IMR-90 (cell line): ENCODE measurements around the gene FARS2. TPM values are rescaled to one million over a fixed set of nuclear protein-coding genes. Genes with fewer than 3 reads are reported as not detected.

ENCODE experiments used
- ATAC-seq: fragments of 200-7000 bp; cut with Tn5 transposase; 2 replicates; pipeline ENCODE4 v1.9.1; 2020; ENCODE audit warnings: low read depth, mild to moderate bottlenecking, moderate library complexity
- BruUV-seq: library from RNA; stranded (reverse); fragments of 400-500 nt; replicated peaks from 2 replicates; lab custom pipeline; 2021; lab: Mats Ljungman, UMichigan
- CTCF ChIA-PET: fragments of 300-600 bp; formaldehyde crosslinking; extraction: SDS; loops from one replicate; lab custom pipeline; 2021; ENCODE audit warnings: antibody characterized with exemption; lab: Yijun Ruan, JAX
- POLR2A ChIA-PET: fragments of 300-600 bp; sonication (Branson Sonifier 250); formaldehyde crosslinking; loops from one replicate; lab custom pipeline; 2022; ENCODE audit warnings: antibody characterized with exemption; ENCODE audit not compliant: unreplicated experiment; lab: Charles Lee
- DNase-seq: peaks from one replicate; pipeline ENCODE4 v3.0.0; 2013
- H2AFZ ChIP-seq: replicated peaks from 2 replicates; pipeline ENCODE3; 2013; ENCODE audit warnings: low read length, mild to moderate bottlenecking; ENCODE audit not compliant: poor library complexity
- H2AK5ac ChIP-seq: 2 replicates; pipeline ENCODE4 v1.6.1; 2013; ENCODE audit warnings: low read depth, low read length, inconsistent platforms
- H2AK9ac ChIP-seq: replicated peaks from 2 replicates; pipeline ENCODE3; 2013; ENCODE audit warnings: mild to moderate bottlenecking, low read depth, low read length, moderate library complexity; ENCODE audit not compliant: poor library complexity
- H2BK120ac ChIP-seq: 2 replicates; pipeline ENCODE4 v1.6.1; 2013; ENCODE audit warnings: low read depth, low read length, inconsistent platforms
- H2BK15ac ChIP-seq: 3 replicates; pipeline ENCODE4 v1.6.1; 2013; ENCODE audit warnings: low read depth, low read length, inconsistent platforms
- H2BK20ac ChIP-seq: 2 replicates; pipeline ENCODE4 v1.6.1; 2013; ENCODE audit warnings: low read depth, mild to moderate bottlenecking, inconsistent platforms, low read length, moderate library complexity
- H2BK5ac ChIP-seq: 2 replicates; pipeline ENCODE4 v1.6.1; 2013; ENCODE audit warnings: mild to moderate bottlenecking, low read depth, low read length, inconsistent platforms; ENCODE audit not compliant: poor library complexity, severe bottlenecking
- H3K14ac ChIP-seq: replicated peaks from 2 replicates; pipeline ENCODE4 v1.6.1; 2013; ENCODE audit warnings: low read depth, low read length, inconsistent platforms
- H3K18ac ChIP-seq: 2 replicates; pipeline ENCODE4 v1.6.1; 2013; ENCODE audit warnings: low read depth, low read length, control low read depth
- H3K23ac ChIP-seq: 2 replicates; pipeline ENCODE4 v1.6.1; 2013; ENCODE audit warnings: low read depth, low read length, inconsistent platforms
- H3K27ac ChIP-seq: 2 replicates; pipeline ENCODE4 v1.5.1; 2013; ENCODE audit warnings: mild to moderate bottlenecking, control low read depth, low read length; ENCODE audit not compliant: insufficient read depth
- H3K27me3 ChIP-seq: 2 replicates; pipeline ENCODE4 v1.6.1; 2013; ENCODE audit warnings: low read length; ENCODE audit not compliant: control insufficient read depth, insufficient read depth
- H3K36me3 ChIP-seq: 2 replicates; pipeline ENCODE4 v1.6.1; 2013; ENCODE audit warnings: low read length, mixed read lengths; ENCODE audit not compliant: control insufficient read depth, insufficient read depth
- H3K4ac ChIP-seq: 2 replicates; pipeline ENCODE4 v1.6.1; 2013; ENCODE audit warnings: low read depth, low read length, inconsistent platforms
- H3K4me1 ChIP-seq: 2 replicates; pipeline ENCODE4 v1.6.1; 2013; ENCODE audit warnings: low read length, mixed read lengths; ENCODE audit not compliant: control insufficient read depth, insufficient read depth
- H3K4me2 ChIP-seq: 2 replicates; pipeline ENCODE4 v1.6.1; 2013; ENCODE audit warnings: low read depth, mild to moderate bottlenecking, control low read depth, low read length, moderate library complexity
- H3K4me3 ChIP-seq: 2 replicates; pipeline ENCODE4 v1.5.1; 2013; ENCODE audit warnings: low read depth, mild to moderate bottlenecking, control low read depth, low read length, moderate library complexity; ENCODE audit not compliant: insufficient read depth
- H3K56ac ChIP-seq: 2 replicates; pipeline ENCODE4 v1.6.1; 2013; ENCODE audit warnings: low read length, inconsistent platforms; ENCODE audit not compliant: insufficient read depth; ENCODE audit errors: extremely low read depth
- H3K79me1 ChIP-seq, 2 experiments: 2 replicates each; pipeline ENCODE4 v1.6.1; 2013; ENCODE audit warnings: low read length in 2 of 2, inconsistent platforms in 1 of 2, low read depth in 1 of 2
- H3K9ac ChIP-seq: 2 replicates; pipeline ENCODE4 v1.6.1; 2013; ENCODE audit warnings: low read depth, low read length, control low read depth
- H3K9me1 ChIP-seq: 2 replicates; pipeline ENCODE4 v1.6.1; 2013; ENCODE audit warnings: low read length, inconsistent platforms; ENCODE audit not compliant: insufficient read depth
- H3K9me3 ChIP-seq: 2 replicates; pipeline ENCODE4 v1.6.1; 2013; ENCODE audit warnings: low read length; ENCODE audit not compliant: control insufficient read depth, insufficient read depth
- H4K20me1 ChIP-seq: 2 replicates; pipeline ENCODE4 v1.6.1; 2013; ENCODE audit warnings: low read length, inconsistent platforms; ENCODE audit not compliant: insufficient read depth
- H4K5ac ChIP-seq: 2 replicates; pipeline ENCODE4 v1.6.1; 2013; ENCODE audit warnings: mild to moderate bottlenecking, low read depth, low read length, control low read depth
- H4K8ac ChIP-seq, 2 experiments: 2 replicates each; pipeline ENCODE4 v1.6.1; 2013; ENCODE audit warnings: low read depth in 2 of 2, low read length in 2 of 2, control low read depth in 1 of 2, inconsistent platforms in 1 of 2
- H4K91ac ChIP-seq: 2 replicates; pipeline ENCODE4 v1.6.1; 2013; ENCODE audit warnings: low read depth, low read length, inconsistent platforms; ENCODE audit not compliant: insufficient read depth
- BHLHE40 ChIP-seq: fragments of 150-350 bp; IDR thresholded peaks from 2 replicates; pipeline ENCODE4 v1.6.1; 2016; ENCODE audit warnings: mild to moderate bottlenecking, low read depth, low read length
- CEBPB ChIP-seq: IDR thresholded peaks from 2 replicates; pipeline ENCODE4 v1.6.1; 2012; ENCODE audit warnings: low read depth, low read length, improper control_type of control experiment
- CHD1 ChIP-seq: IDR thresholded peaks from 2 replicates; pipeline ENCODE4 v1.6.1; 2012; ENCODE audit warnings: low read depth, low read length, improper control_type of control experiment
- ELK1 ChIP-seq: fragments of 150-350 bp; IDR thresholded peaks from 2 replicates; pipeline ENCODE4 v1.6.1; 2016; ENCODE audit warnings: low read depth, mild to moderate bottlenecking, low read length, moderate library complexity, borderline replicate concordance
- FOS ChIP-seq: fragments of 150-350 bp; IDR thresholded peaks from 2 replicates; pipeline ENCODE4 v1.6.1; 2016; ENCODE audit warnings: low read depth, low read length
- MAZ ChIP-seq: IDR thresholded peaks from 2 replicates; pipeline ENCODE4 v1.6.1; 2012; ENCODE audit warnings: low read depth, mild to moderate bottlenecking, low read length, improper control_type of control experiment, moderate library complexity, borderline replicate concordance
- RAD21 ChIP-seq: IDR thresholded peaks from 2 replicates; pipeline ENCODE4 v1.6.1; 2012; ENCODE audit warnings: low read length, improper control_type of control experiment
- RFX5 ChIP-seq: IDR thresholded peaks from 2 replicates; pipeline ENCODE4 v1.8.0; 2012; ENCODE audit warnings: low read depth, mild to moderate bottlenecking, low read length, moderate library complexity
- WGBS, 2 experiments: methylation state at CpG; one replicate each; pipeline versions ENCODE4 v1.1.5 to v1.1.7; 2013; ENCODE audit warnings: missing lambda C conversion rate in 2 of 2; ENCODE audit not compliant: insufficient read length in 1 of 2; ENCODE audit errors: extremely low coverage in 2 of 2; 5-methylcytosine and 5-hydroxymethylcytosine counted together
- dilution Hi-C: fragments of 300-500 bp; cut with HindIII; formaldehyde crosslinking; loops from one replicate; pipeline ENCODE4 v1.14.3; 2018; ENCODE audit warnings: low sequenced_read_pairs; ENCODE audit not compliant: unreplicated experiment
- in situ Hi-C: fragments of 300-500 bp; cut with MboI; formaldehyde crosslinking; loops from 3 replicates; pipeline ENCODE4 v1.14.3; 2019; ENCODE audit warnings: low sequenced_read_pairs, inconsistent platforms, mixed read lengths
- intact Hi-C: fragments of 100-400 bp; cut with micrococcal nuclease; formaldehyde crosslinking; loops from 2 replicates; pipeline ENCODE4 v1.10.0; 2022
- polyA plus RNA-seq, 3 experiments: library from polyadenylated mRNA; depleted of rRNA; stranded (reverse); fragments of >200 nt; gene quantifications; 2 replicates each; pipeline ENCODE4 v1.2.3, GENCODE V29; 2012; ENCODE audit warnings: low replicate concordance in 1 of 3
- total RNA-seq: library from RNA; depleted of rRNA; stranded (reverse); fragments of >200 nt; gene quantifications from 2 replicates; pipeline ENCODE4 v1.2.3, GENCODE V29; 2012
- TF ChIP-seq, protein P1 (sequence below): conservative IDR thresholded peaks from 2 replicates; pipeline ENCODE4 v1.5.1; 2012; ENCODE audit warnings: mild to moderate bottlenecking, low read depth, low read length, improper control_type of control experiment

Gene FARS2
- total and polyA plus RNA-seq, 2 of the 4 experiments (the other 2 are of a cell fraction) = 12.1 to 28.9 TPM

- Histone ChIP-seq H3K23ac (no peak overlapping the region), H3K4me2 (no peak overlapping the region), H2AK9ac (no peak overlapping the region), H4K20me1 (no peaks in the 10 kb centered on the region; the same call in 1 of the 2 replicates), H2BK5ac (no peak overlapping the region), H3K27me3 (no peaks in the 10 kb centered on the region), H3K79me1 (peaks cover 3 to 12% of the 10 kb centered on the region in 2 experiments; a peak in 3 of 4 replicates), H4K91ac (no peak overlapping the region), H4K5ac (no peak overlapping the region), H3K14ac (no peak overlapping the region), H3K9me3 (no peaks in the 10 kb centered on the region), H3K9me1 (no peaks in the 10 kb centered on the region), H2AFZ (no peak overlapping the region), H3K56ac (no peak overlapping the region), H2AK5ac (no peak overlapping the region), H3K36me3 (no peaks in the 10 kb centered on the region), H3K4me3 (no peak overlapping the region), H2BK120ac (no peak overlapping the region), H2BK15ac (no peak overlapping the region), H3K27ac (no peak overlapping the region), H2BK20ac (no peak overlapping the region), H3K9ac (no peak overlapping the region), H3K18ac (no peak overlapping the region), H4K8ac (no peak overlapping the region), H3K4ac (no peak overlapping the region), H3K4me1 (no peaks in the 10 kb centered on the region)
- TF ChIP-seq FOS = no peak
- no peak for TF ChIP-seq RFX5
- TF ChIP-seq, protein P1, sequence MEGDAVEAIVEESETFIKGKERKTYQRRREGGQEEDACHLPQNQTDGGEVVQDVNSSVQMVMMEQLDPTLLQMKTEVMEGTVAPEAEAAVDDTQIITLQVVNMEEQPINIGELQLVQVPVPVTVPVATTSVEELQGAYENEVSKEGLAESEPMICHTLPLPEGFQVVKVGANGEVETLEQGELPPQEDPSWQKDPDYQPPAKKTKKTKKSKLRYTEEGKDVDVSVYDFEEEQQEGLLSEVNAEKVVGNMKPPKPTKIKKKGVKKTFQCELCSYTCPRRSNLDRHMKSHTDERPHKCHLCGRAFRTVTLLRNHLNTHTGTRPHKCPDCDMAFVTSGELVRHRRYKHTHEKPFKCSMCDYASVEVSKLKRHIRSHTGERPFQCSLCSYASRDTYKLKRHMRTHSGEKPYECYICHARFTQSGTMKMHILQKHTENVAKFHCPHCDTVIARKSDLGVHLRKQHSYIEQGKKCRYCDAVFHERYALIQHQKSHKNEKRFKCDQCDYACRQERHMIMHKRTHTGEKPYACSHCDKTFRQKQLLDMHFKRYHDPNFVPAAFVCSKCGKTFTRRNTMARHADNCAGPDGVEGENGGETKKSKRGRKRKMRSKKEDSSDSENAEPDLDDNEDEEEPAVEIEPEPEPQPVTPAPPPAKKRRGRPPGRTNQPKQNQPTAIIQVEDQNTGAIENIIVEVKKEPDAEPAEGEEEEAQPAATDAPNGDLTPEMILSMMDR = no peak
- TF ChIP-seq CHD1 = no peak
- TF ChIP-seq RAD21 = no peak
- TF ChIP-seq MAZ = no peak
- TF ChIP-seq BHLHE40 = no peak
- no peak for TF ChIP-seq CEBPB
- TF ChIP-seq ELK1 = no peak
- no peak for DNase-seq
- 90% methylated on average over 2 of the region's 5 CpGs; no CpG with 5 or more reads in 1 of the 2 experiments for WGBS, 2 experiments
- dilution Hi-C loops (no loop called here), in situ Hi-C loops (no loop called here), intact Hi-C loops (no loop called here)
- CTCF ChIA-PET = no interaction called here
- BruUV-seq = no TSS peak
- ATAC-seq = no peak
- POLR2A ChIA-PET = no interaction called here
These were observed 70.6 kb downstream of the FARS2 start for GRCh38 chr6:5331845-5332442.
